Urinary bladder (tissue), 4 donors: ENCODE data around the gene NVL. TPM values are rescaled to one million over a fixed set of nuclear protein-coding genes. Genes with fewer than 3 reads are reported as not detected.

Experiments used
- DNase-seq: peaks from one replicate; pipeline ENCODE4 v3.0.0-alpha.2; 2015; ENCODE audit errors: extremely low spot score
- H3K27ac ChIP-seq: one replicate; pipeline ENCODE4 v1.5.1; 2013; ENCODE audit warnings: low read depth, mild to moderate bottlenecking, moderate library complexity
- H3K36me3 ChIP-seq: one replicate; pipeline ENCODE4 v1.6.1; 2013; ENCODE audit warnings: mild to moderate bottlenecking, moderate library complexity; ENCODE audit not compliant: insufficient read depth
- H3K4me1 ChIP-seq: one replicate; pipeline ENCODE4 v1.6.1; 2013; ENCODE audit warnings: mild to moderate bottlenecking, moderate library complexity; ENCODE audit not compliant: insufficient read depth
- H3K4me3 ChIP-seq: one replicate; pipeline ENCODE4 v1.5.1; 2013; ENCODE audit warnings: low read depth, low read length
- WGBS: extraction: QIAGEN DNeasy Blood & Tissue Kit; methylation state at CpG from one replicate; pipeline ENCODE4 v1.1.7; 2013; 5-methylcytosine and 5-hydroxymethylcytosine counted together
- polyA plus RNA-seq: library from polyadenylated mRNA; stranded (reverse); fragments of 200-250 nt; gene quantifications from one replicate; pipeline ENCODE4 v1.2.3, GENCODE V29; 2013
- small RNA-seq: library from RNA; depleted of rRNA; stranded (forward); fragments of <200 nt; gene quantifications from one replicate; pipeline ENCODE3, GENCODE V24; 2014
- total RNA-seq: library from RNA; depleted of rRNA; stranded (reverse); fragments of >200 nt; gene quantifications from one replicate; pipeline ENCODE4 v1.2.3, GENCODE V29; 2014
- donor health status: healthy with polysubstance abuse.
- donor health status: healthy.

Gene NVL
- total and polyA plus RNA-seq, 2 donors = 14.8 to 54.0 TPM

DNA sequence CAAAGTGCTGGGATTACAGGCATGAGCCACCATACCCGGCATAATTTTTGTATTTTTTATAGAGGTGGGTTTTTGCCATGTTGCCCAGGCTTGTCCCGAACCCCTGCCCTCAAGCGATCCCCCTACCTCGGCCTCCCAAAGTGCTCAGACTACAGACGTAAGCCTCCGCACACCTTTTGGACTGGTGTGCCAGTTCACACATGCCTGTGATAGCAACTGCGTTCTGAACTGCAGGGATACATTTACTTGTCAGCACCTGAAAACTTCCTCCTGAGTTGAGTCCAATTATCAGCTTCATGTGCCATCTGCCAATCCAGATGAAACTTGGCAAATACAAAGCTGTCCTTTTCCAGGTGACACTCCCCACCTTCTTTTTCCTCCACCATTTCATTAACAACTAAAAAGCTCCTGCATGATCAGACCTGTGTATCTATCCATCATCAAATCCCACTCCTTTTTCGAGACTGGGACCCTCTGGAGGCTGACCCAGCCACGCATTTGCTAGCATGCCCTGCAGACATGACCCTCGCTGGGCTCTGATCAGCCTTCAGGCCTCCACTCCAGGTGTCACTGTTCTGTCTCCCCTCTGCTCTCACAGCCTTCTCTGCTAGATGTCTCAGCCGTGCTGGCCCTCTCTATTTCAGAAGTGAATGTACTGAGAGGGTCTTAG is 149.1 kb downstream of the NVL start:
- H3K27ac ChIP-seq = no peak overlapping the region
- DNase-seq = no peak
- 90% methylated on average over 11 of the region's 11 CpGs for WGBS

DNA sequence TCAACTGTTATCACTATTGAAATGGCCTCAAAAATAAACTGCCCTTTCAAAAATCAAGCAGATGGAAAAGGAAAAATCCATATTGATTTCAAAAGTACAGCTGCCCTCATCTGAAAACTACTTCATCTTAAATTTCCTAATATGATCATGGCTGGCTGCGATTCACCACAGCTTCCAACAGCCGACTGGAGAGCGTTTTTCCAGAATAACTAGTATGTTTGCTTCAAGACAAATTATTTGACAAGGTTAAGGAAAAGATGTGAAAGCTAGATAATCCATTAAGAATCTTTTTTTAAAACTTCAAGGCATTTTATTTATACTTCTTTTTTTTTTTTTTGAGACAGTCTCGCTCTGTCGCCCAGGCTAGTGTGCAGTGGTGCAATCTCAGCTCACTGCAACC is 151.1 kb downstream of the NVL start:
- no peaks in the 10 kb centered on the region for H3K36me3 ChIP-seq
- 91% methylated on average over 5 of the region's 5 CpGs for WGBS
- DNase-seq = no peak

More for the DNA sequence above, 149.1 kb downstream of the NVL start:
- Histone ChIP-seq H3K4me3 (no peak overlapping the region), H3K36me3 (no peaks in the 10 kb centered on the region), H3K4me1 (peaks cover 3% of the 10 kb centered on the region)

DNA sequence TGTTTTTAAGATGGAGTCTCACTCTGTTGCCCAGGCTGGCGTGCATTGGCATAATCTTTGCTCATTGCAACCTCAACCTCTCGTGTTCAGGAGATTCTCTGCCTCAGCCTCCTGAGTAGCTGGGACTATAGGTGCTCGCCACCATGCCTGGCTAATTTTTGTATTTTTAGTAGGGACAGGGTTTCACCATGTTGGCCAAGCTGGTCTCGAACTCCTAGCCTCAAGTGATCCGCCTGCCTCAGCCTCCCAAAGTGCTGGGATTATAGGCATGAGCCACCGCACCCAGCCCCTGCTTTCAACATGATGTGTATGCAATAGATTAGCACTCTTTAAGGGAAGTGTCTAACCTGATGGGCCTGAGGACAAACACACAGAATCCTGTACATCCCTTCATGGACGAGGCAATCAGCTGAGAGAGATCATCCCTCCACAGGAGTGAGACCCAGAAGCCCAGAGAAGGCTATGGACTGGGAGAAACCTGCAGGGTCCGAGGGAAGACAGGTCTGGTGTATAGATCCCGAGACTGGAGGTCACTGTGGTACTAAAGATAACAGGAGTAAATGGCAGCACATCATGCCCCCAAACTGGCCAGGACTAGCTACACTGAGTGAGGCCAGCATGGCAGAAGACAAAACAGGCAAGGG is 152.5 kb downstream of the NVL start:
- no peak for DNase-seq
- Histone ChIP-seq H3K4me3 (no peak overlapping the region), H3K36me3 (no peaks in the 10 kb centered on the region), H3K4me1 (no peaks in the 10 kb centered on the region), H3K27ac (no peak overlapping the region)
- WGBS = 93% methylated on average over 9 of the region's 9 CpGs

More for the DNA sequence above, 151.1 kb downstream of the NVL start:
- H3K27ac ChIP-seq = no peak overlapping the region
- no peaks in the 10 kb centered on the region for H3K4me1 ChIP-seq
- H3K4me3 ChIP-seq = no peak overlapping the region

Small RNA genes within 50 kb of the gene (small RNA-seq; reads per million reads assigned to genes)
- gene MIR320B2 (0.15 reads per million), gene RF00139 (not detected), gene RNU6-1008P (not detected)

Other genes starting within 250 kb of the NVL start
- gene FBXO28, start 216.1 kb downstream of the NVL start, total RNA-seq = 54.4 TPM
- gene FBXO28, start 216.1 kb downstream of the NVL start, polyA plus RNA-seq = 14.6 TPM
- gene DEGS1, start 146.9 kb downstream of the NVL start, total RNA-seq = 95.5 TPM
- gene DEGS1, start 146.9 kb downstream of the NVL start, polyA plus RNA-seq = 91.9 TPM
- gene CNIH4, start 26.7 kb upstream of the NVL start, total RNA-seq = 56.4 TPM
- gene CNIH4, start 26.7 kb upstream of the NVL start, polyA plus RNA-seq = 59.1 TPM
- 121 TPM for gene WDR26, start 104.6 kb upstream of the NVL start, total RNA-seq
- gene WDR26, start 104.6 kb upstream of the NVL start, polyA plus RNA-seq = 35.5 TPM